Epithelial cell of proximal tubule (primary cell): ENCODE measurements around the gene IFT172. TPM values are rescaled to one million over a fixed set of nuclear protein-coding genes. Genes with fewer than 3 reads are reported as not detected.
A peak's percentile ranks its signal among the peaks of the same experiment; 100 is the strongest.
"Not testable (repeated sequence)": the region's sequence is repeated elsewhere in the genome, so short reads cannot be mapped to it uniquely, and the experiment has no call there.

Experiments used
- DNase-seq: peaks from one replicate; pipeline ENCODE4 v3.0.0-alpha.2; 2011; ENCODE audit warnings: low read depth
- H3K4me3 ChIP-seq: 2 replicates; pipeline ENCODE4 v1.5.1; 2011; ENCODE audit warnings: low read depth, mild to moderate bottlenecking, low read length
- total RNA-seq: library from RNA; depleted of rRNA; stranded (reverse); fragments of >200 nt; gene quantifications from 2 replicates; pipeline ENCODE4 v1.2.3, GENCODE V29; 2015
- TF ChIP-seq, protein P1 (sequence below): conservative IDR thresholded peaks from 2 replicates; pipeline ENCODE4 v1.5.1; 2012; ENCODE audit warnings: low read depth, mild to moderate bottlenecking, low read length

The IFT172 gene, protein sequence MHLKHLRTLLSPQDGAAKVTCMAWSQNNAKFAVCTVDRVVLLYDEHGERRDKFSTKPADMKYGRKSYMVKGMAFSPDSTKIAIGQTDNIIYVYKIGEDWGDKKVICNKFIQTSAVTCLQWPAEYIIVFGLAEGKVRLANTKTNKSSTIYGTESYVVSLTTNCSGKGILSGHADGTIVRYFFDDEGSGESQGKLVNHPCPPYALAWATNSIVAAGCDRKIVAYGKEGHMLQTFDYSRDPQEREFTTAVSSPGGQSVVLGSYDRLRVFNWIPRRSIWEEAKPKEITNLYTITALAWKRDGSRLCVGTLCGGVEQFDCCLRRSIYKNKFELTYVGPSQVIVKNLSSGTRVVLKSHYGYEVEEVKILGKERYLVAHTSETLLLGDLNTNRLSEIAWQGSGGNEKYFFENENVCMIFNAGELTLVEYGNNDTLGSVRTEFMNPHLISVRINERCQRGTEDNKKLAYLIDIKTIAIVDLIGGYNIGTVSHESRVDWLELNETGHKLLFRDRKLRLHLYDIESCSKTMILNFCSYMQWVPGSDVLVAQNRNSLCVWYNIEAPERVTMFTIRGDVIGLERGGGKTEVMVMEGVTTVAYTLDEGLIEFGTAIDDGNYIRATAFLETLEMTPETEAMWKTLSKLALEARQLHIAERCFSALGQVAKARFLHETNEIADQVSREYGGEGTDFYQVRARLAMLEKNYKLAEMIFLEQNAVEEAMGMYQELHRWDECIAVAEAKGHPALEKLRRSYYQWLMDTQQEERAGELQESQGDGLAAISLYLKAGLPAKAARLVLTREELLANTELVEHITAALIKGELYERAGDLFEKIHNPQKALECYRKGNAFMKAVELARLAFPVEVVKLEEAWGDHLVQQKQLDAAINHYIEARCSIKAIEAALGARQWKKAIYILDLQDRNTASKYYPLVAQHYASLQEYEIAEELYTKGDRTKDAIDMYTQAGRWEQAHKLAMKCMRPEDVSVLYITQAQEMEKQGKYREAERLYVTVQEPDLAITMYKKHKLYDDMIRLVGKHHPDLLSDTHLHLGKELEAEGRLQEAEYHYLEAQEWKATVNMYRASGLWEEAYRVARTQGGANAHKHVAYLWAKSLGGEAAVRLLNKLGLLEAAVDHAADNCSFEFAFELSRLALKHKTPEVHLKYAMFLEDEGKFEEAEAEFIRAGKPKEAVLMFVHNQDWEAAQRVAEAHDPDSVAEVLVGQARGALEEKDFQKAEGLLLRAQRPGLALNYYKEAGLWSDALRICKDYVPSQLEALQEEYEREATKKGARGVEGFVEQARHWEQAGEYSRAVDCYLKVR (N-terminal part only)
- 3.7 and 12.1 TPM in 2 replicates for total RNA-seq

DNA sequence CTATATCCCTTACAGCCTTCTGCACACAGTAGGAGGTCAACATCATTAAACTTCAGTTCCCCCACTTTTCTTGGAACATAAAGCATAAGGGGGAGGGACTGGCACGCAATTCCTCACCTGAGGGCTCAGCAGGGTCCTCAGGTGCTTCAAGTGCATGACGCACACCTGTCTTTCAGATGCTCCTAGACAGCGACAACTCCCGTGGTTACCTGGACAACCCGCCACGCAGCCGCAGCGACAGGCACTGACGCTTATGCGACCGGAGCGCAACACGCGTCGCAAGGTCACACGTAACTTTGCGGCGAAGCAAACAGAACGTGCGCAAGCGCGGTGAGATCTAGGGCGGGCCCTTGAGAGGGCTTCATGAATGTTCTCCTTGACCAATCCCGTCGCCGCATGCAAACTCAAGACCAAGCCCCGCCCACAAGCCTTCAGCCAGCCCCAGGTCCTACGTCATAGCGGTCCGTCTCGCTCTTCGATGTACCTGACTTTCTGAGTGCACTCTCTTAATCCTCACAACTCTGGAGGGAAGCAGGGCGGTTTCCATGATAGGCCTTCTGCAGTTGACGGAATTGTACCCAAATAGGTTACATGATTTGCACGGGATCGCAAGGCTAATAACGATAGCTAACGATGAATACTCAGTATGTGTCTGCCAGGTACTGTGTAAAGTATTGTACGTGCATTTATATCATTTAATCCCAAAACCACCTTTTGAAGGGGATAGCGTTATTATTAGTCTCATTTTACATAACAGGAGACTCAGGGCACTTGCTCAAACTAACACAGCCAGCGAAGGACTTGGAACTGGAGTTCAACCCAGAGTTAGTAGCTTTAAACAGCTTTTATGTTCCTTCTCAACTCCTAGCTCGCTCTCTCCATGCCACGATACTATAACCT lies at the start of gene IFT172:
Gene IFT172 (minus strand): TSS at position 246 of the 900 bp plus-strand sequence. CDS start 90 bp downstream, at position 156.
- TF ChIP-seq, protein P1, sequence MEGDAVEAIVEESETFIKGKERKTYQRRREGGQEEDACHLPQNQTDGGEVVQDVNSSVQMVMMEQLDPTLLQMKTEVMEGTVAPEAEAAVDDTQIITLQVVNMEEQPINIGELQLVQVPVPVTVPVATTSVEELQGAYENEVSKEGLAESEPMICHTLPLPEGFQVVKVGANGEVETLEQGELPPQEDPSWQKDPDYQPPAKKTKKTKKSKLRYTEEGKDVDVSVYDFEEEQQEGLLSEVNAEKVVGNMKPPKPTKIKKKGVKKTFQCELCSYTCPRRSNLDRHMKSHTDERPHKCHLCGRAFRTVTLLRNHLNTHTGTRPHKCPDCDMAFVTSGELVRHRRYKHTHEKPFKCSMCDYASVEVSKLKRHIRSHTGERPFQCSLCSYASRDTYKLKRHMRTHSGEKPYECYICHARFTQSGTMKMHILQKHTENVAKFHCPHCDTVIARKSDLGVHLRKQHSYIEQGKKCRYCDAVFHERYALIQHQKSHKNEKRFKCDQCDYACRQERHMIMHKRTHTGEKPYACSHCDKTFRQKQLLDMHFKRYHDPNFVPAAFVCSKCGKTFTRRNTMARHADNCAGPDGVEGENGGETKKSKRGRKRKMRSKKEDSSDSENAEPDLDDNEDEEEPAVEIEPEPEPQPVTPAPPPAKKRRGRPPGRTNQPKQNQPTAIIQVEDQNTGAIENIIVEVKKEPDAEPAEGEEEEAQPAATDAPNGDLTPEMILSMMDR: no peak
- peak; percentile 89 for DNase-seq
- peak within 1 kb of the TSS; percentile 85 for H3K4me3 ChIP-seq

DNA sequence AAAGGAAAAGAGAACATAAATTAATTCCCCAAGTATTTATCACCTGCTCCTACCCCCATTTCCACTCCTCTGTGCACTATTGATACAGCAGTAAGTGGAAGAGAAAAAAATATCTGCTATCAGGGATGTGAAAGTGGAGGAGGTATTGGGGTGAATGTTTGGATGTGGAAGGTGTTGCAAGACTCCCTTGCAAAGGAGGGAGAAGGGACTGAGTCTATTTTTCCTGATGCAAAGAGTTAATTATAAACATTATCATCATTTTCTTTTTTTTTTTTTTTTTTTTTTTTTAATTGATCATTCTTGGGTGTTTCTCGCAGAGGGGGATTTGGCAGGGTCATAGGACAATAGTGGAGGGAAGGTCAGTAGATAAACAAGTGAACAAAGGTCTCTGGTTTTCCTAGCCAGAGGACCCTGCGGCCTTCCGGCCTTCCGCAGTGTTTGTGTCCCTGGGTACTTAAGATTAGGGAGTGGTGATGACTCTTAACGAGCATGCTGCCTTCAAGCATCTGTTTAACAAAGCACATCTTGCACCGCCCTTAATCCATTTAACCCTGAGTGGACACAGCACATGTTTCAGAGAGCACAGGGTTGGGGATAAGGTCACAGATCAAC lies 49.4 kb upstream of the IFT172 start:
- not testable (repeated sequence) for DNase-seq, H3K4me3 ChIP-seq

DNA sequence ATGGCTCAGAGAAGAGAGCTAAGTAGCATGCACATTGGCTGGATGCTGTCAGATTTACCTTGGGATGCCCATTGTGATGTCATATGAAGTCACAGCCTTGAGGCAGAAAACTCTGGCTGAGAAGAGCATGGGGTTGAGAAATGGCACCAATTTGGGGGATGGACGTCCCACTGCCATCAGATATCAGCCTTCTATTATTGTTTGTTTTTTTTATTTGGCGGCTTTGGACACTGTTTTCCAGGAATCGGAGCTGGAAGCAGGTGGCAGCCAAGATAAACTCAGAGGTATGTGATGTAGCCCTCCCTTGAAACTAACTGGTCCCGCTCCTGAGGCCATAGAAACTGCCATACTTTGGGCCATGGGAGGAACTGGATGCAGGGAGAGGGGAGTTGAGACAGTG lies 47.7 kb upstream of the IFT172 start:
- no peak overlapping the region for H3K4me3 ChIP-seq
- TF ChIP-seq, protein P1: no peak
- no peak for DNase-seq

DNA sequence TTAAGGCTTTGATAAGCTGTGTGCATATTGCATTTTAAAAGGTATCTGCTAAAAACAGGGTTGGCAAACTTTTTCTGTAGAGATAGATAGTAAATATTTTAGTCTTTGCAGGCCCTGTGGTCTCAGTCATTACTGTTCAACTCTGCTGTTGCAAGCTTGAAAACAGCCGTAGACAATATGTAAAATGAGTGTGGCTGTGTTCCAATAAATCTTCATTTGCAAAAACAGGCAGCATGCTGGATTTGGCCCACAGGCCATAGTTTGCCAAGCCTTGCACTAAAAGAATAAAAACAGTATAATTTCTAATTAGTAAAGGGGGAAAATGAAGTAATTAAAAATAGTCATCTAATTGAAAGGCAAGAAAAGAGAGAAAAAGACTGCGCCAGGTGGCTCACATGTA lies 42.4 kb upstream of the IFT172 start:
- no peak for DNase-seq
- TF ChIP-seq, protein P1: no peak
- no peak overlapping the region for H3K4me3 ChIP-seq

DNA sequence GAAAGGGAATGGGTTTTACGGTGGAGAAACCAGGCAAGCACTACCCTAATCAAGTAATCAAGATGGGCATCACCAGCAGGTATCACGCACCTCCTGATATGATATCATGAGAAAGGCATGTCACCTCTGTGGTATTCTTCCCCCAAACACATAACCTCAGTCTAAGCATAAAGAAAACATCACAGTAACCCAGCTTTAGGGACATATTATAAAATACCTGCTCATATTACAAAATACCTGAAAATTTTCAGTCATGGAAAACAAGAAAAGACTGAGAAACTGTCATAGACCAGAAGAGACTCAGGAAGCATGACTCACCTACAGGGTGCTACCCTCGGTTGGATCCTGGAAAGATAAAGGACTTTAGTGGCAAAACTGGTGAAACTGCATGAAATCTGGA lies 37.6 kb upstream of the IFT172 start:
- H3K4me3 ChIP-seq: no peak overlapping the region
- TF ChIP-seq, protein P1: no peak
- DNase-seq: no peak

DNA sequence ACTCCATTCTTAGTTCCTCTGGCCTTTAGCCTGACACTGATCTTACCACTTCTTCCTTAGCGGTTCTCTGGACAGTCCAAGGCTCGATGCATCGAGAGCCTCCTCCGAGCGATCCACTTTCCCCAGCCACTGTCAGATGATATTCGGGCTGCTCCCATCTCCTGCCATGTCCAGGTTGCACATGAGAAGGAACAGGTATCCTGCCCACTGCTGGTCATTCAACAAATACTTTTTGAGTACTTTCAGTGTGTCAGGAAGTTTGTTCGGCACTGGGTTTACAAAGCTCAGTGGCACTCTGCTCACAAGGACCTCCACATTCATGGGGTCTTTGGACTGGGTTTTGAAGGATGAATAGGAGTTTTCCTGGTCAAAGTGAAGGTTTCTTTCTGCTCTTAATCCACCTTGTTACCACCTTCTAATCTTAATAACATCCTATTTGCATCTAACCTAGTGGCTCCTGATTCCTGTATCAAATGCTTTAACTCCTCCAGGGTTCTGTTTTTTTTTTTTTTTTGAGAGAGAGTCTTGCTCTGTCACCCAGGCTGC lies 32.9 kb upstream of the IFT172 start:
- TF ChIP-seq, protein P1: peak; percentile 14
- DNase-seq: no peak
- no peak overlapping the region for H3K4me3 ChIP-seq
